Endothelial cell of umbilical vein (primary cell): ENCODE results near the gene LCMT1. TPM values are rescaled to one million over a fixed set of nuclear protein-coding genes. Genes with fewer than 3 reads are reported as not detected.

Source experiments
- BruUV-seq: library from RNA; stranded (reverse); fragments of 400-500 nt; replicated peaks from 2 replicates; lab custom pipeline; 2021; lab: Mats Ljungman, UMichigan
- CTCF ChIA-PET: fragments of 300-600, 350-600 bp; sonication (Branson Sonifier 250); formaldehyde crosslinking; loops from one replicate; lab custom pipeline; 2021; ENCODE audit warnings: antibody characterized with exemption, inconsistent platforms; lab: Charles Lee
- POLR2A ChIA-PET: fragments of 300-600, 350-600 bp; sonication (Branson Sonifier 250); formaldehyde crosslinking; loops from one replicate; lab custom pipeline; 2021; ENCODE audit warnings: antibody characterized with exemption, inconsistent platforms; lab: Charles Lee
- DNase-seq: peaks from one replicate; pipeline ENCODE4 v3.0.0-alpha.2; 2011; ENCODE audit warnings: low read depth, low spot score
- FAIRE-seq: peaks from 2 replicates; lab custom pipeline; 2011; peaks lifted over from hg19 to GRCh38; lab: Jason Lieb, UNC
- H2AFZ ChIP-seq: 2 replicates; pipeline ENCODE4 v1.6.0; 2012; ENCODE audit warnings: low read depth, low read length, control low read depth, inconsistent platforms
- H3K27ac ChIP-seq: 2 replicates; pipeline ENCODE4 v1.5.1; 2011; ENCODE audit warnings: low read depth, mild to moderate bottlenecking, control low read depth, low read length, moderate library complexity; ENCODE audit not compliant: insufficient read depth
- H3K27me3 ChIP-seq, 2 experiments: 2 replicates each; pipeline versions ENCODE4 v1.6.0 to v1.6.1; 2011; ENCODE audit warnings: low read length in 2 of 2, mixed read lengths in 1 of 2; ENCODE audit not compliant: control insufficient read depth in 2 of 2, insufficient read depth in 2 of 2
- H3K36me3 ChIP-seq, 2 experiments: 2 replicates in 1 of 2; 3 replicates in 1 of 2; pipeline ENCODE4 v1.5.1; 2011; ENCODE audit warnings: low read length in 2 of 2, mild to moderate bottlenecking in 1 of 2, moderate library complexity in 1 of 2; ENCODE audit not compliant: control insufficient read depth in 2 of 2, insufficient read depth in 2 of 2; ENCODE audit errors: extremely low read depth in 1 of 2
- H3K4me1 ChIP-seq: 3 replicates; pipeline ENCODE4 v1.5.1; 2011; ENCODE audit warnings: mild to moderate bottlenecking, low read length; ENCODE audit not compliant: control insufficient read depth, insufficient read depth; ENCODE audit errors: extremely low read depth
- H3K4me2 ChIP-seq: 2 replicates; pipeline ENCODE4 v1.6.1; 2011; ENCODE audit warnings: low read length, control low read depth, mixed read lengths; ENCODE audit not compliant: insufficient read depth
- H3K4me3 ChIP-seq, 3 experiments: fragments of 200-600 bp in 1 of 3; sonication (generic), shearing (Covaris generic) in 1 of 3; replicated peaks in 1 of 3; 2 replicates each; pipeline ENCODE4 v1.5.1; 2011 to 2016; ENCODE audit warnings: control low read depth in 3 of 3, low read length in 3 of 3, mild to moderate bottlenecking in 2 of 3, inconsistent platforms in 1 of 3, low read depth in 1 of 3, moderate library complexity in 1 of 3; ENCODE audit not compliant: insufficient read depth in 1 of 3
- H3K79me2 ChIP-seq: 2 replicates; pipeline ENCODE4 v1.6.0; 2012; ENCODE audit warnings: low read length, inconsistent platforms; ENCODE audit not compliant: control insufficient read depth, insufficient read depth
- H3K9ac ChIP-seq: replicated peaks from 2 replicates; pipeline ENCODE3; 2011; ENCODE audit warnings: low read length, control low read depth; ENCODE audit not compliant: insufficient read depth; ENCODE audit errors: extremely low read depth
- H3K9me1 ChIP-seq: replicated peaks from 3 replicates; pipeline ENCODE4 v1.6.0; 2011; ENCODE audit warnings: mild to moderate bottlenecking, low read length; ENCODE audit not compliant: control insufficient read depth, insufficient read depth; ENCODE audit errors: extremely low read depth
- H3K9me3 ChIP-seq: replicated peaks from 2 replicates; pipeline ENCODE4 v1.5.1; 2012; ENCODE audit warnings: low read length, inconsistent platforms; ENCODE audit not compliant: control insufficient read depth, insufficient read depth
- H4K20me1 ChIP-seq: replicated peaks from 2 replicates; pipeline ENCODE3; 2011; ENCODE audit warnings: mild to moderate bottlenecking, low read length; ENCODE audit not compliant: control insufficient read depth, insufficient read depth; ENCODE audit errors: extremely low read depth
- EZH2 ChIP-seq: IDR thresholded peaks from 2 replicates; pipeline ENCODE4 v1.6.1; 2012; ENCODE audit warnings: borderline replicate concordance, low read depth, mild to moderate bottlenecking, moderate library complexity, low read length, inconsistent platforms; ENCODE audit not compliant: severe bottlenecking
- FOS ChIP-seq: IDR thresholded peaks from 2 replicates; pipeline ENCODE4 v1.6.1; 2011; ENCODE audit warnings: mild to moderate bottlenecking, low read length, moderate library complexity, borderline replicate concordance; ENCODE audit not compliant: insufficient read depth
- GATA2 ChIP-seq: IDR thresholded peaks from 2 replicates; pipeline ENCODE4 v1.7.0; 2011; ENCODE audit warnings: low read depth, mild to moderate bottlenecking, moderate library complexity, mixed read lengths, low read length; ENCODE audit not compliant: insufficient read length, insufficient read depth
- JUN ChIP-seq: IDR thresholded peaks from 2 replicates; pipeline ENCODE4 v1.6.1; 2011; ENCODE audit warnings: borderline replicate concordance, low read depth; ENCODE audit not compliant: insufficient read length, insufficient read depth
- MYC ChIP-seq: IDR thresholded peaks from one replicate; pipeline ENCODE4 v1.6.1; 2011; ENCODE audit warnings: mild to moderate bottlenecking, low read depth, low read length
- POLR2A ChIP-seq: IDR thresholded peaks from 2 replicates; pipeline ENCODE4 v1.6.1; 2012; ENCODE audit warnings: low read depth, mild to moderate bottlenecking, control low read depth, low read length
- POLR2AphosphoS5 ChIP-seq: IDR thresholded peaks from 2 replicates; pipeline ENCODE4 v1.6.1; 2012; ENCODE audit warnings: low read depth, mild to moderate bottlenecking, control low read depth, low read length, moderate library complexity; ENCODE audit not compliant: insufficient read depth
- dilution Hi-C: fragments of 300-500 bp; cut with MboI; formaldehyde crosslinking; loops from one replicate; pipeline ENCODE4 v1.15.0; 2019; ENCODE audit warnings: low sequenced_read_pairs; ENCODE audit not compliant: extremely low pct_ligation_motif_present
- intact Hi-C: fragments of 100-400 bp; cut with micrococcal nuclease; formaldehyde crosslinking; loops from one replicate; pipeline ENCODE4 v1.10.0; 2022
- polyA plus RNA-seq, 4 experiments: library from polyadenylated mRNA; depleted of rRNA in 3 of 4; stranded (reverse) in 3 of 4; unstranded in 1 of 4; fragments of >200 nt; gene quantifications; 2 replicates each; pipeline versions ENCODE4 v1.2.1 to v1.2.3, GENCODE V29; 2011 to 2012; ENCODE audit warnings: missing spikeins in 1 of 4
- total RNA-seq: library from RNA; stranded (reverse); gene quantifications from 2 replicates; pipeline ENCODE4 v1.2.3, GENCODE V29; 2021
- TF ChIP-seq, protein P1 (sequence below): IDR thresholded peaks from 2 replicates; pipeline ENCODE4 v1.6.1; 2011; ENCODE audit not compliant: insufficient read depth, insufficient read length
- TF ChIP-seq, protein P2 (sequence below), 2 donors: IDR thresholded peaks; 1 replicate in 1 of 2; 2 replicates in 1 of 2; pipeline ENCODE4 v1.5.1; 2011; ENCODE audit warnings: low read length in 2 of 2, mild to moderate bottlenecking in 2 of 2, moderate library complexity in 2 of 2, control low read depth in 1 of 2, inconsistent platforms in 1 of 2, low read depth in 1 of 2; ENCODE audit not compliant: insufficient read depth in 1 of 2; ENCODE audit errors: extremely low read depth in 1 of 2

LCMT1 gene
- total and polyA plus RNA-seq, 2 donors (not counting 3 experiments of a cell fraction or from before 2014, with no cell fraction given): 23.5 to 36.2 TPM

DNA sequence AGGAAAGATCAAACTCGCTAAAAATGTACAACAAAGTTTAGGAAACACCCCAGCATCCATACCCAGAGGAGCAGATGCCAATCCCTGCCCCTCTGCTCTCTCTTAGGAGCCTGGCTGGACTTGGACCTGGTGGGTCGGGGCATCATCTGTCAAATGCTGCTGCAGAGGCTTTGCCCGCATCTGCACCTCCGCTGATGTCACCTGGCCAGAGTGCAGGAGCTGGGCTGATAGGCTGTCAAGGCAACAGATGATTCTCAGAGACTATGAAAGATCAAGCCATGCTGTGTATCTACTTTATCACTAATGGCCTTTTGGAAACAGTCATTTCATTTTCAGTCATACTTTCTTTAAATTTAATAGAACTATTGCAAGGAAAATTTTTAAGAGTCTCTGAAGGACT is 15.9 kb upstream of the LCMT1 start:
- dilution Hi-C loops (no loop called here), intact Hi-C loops (no loop called here)
- no peaks in the 10 kb centered on the region for H3K4me1 ChIP-seq
- peaks cover 15 to 16% of the 10 kb centered on the region in 2 experiments for H3K27me3 ChIP-seq
- TF ChIP-seq POLR2AphosphoS5: no peak
- H3K36me3 ChIP-seq: no peaks in the 10 kb centered on the region
- DNase-seq (no peak), FAIRE-seq (no peak)
- no peaks in the 10 kb centered on the region for H3K9me1 ChIP-seq
- no TSS peak for BruUV-seq
- H4K20me1 ChIP-seq: no peaks in the 10 kb centered on the region
- POLR2A ChIA-PET: no interaction called here
- H3K4me2 ChIP-seq: no peak overlapping the region
- H2AFZ ChIP-seq: no peak overlapping the region
- no peak overlapping the region for H3K9ac ChIP-seq
- CTCF ChIA-PET: interaction anchor here (1.5 kb wide), 1 partner anchor 32 kb away, joined by 3 read pairs; no protein-coding TSS in a partner anchor
- no peaks in the 10 kb centered on the region for H3K79me2 ChIP-seq
- H3K4me3 ChIP-seq: no peak overlapping the region
- H3K27ac ChIP-seq: no peak overlapping the region
- H3K9me3 ChIP-seq: no peaks in the 10 kb centered on the region

DNA sequence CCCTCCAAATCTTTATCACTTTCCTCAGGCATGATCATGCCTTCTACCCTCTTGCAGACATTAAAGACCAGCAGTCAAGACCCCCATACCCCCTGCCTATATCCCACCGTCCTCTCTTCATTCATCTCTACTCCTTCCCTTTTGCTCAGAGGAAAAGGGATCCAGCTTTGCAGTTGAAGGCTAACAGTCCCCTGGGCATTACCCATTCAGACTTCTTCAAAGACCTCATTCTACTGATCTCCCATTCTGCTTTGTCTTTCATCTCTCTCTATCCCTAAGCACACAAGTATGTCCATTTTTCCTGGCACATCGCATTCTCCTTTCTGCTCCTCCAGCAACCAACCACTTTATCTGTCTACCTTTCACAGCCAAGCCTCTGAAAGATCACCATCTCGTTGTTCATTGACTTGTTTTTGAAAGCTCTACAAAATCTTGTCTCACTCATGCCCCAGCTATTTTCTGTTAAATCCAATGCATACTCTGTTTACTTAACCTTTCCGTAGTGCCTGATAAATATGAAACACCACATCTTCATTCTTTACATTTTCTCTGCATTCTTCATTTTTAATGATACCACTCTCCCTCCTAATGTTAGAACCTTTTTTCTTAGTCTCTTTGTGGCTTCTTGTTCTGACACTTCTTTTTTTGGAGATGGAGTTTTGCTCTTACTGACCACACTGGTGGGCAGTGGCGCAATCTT is 14.1 kb upstream of the LCMT1 start:
- no peak for DNase-seq

More for the DNA sequence above, 14.1 kb upstream of the LCMT1 start:
- H3K79me2 ChIP-seq: no peaks in the 10 kb centered on the region
- no peak overlapping the region for H2AFZ ChIP-seq
- peaks cover 15 to 16% of the 10 kb centered on the region in 2 experiments for H3K27me3 ChIP-seq
- H3K27ac ChIP-seq: no peak overlapping the region
- dilution Hi-C loops: no loop called here
- no peak overlapping the region for H3K4me3 ChIP-seq
- no TSS peak for BruUV-seq
- FAIRE-seq: no peak
- intact Hi-C loops: no loop called here
- no peaks in the 10 kb centered on the region for H3K36me3 ChIP-seq
- CTCF ChIA-PET: interaction anchor here (0.7 kb wide), 1 partner anchor 12 kb away, joined by 3 read pairs; no protein-coding TSS in a partner anchor
- H3K4me2 ChIP-seq: no peak overlapping the region
- H3K4me1 ChIP-seq: no peaks in the 10 kb centered on the region
- TF ChIP-seq FOS (no peak), JUN (no peak), MYC (no peak), POLR2A (no peak), GATA2 (no peak), EZH2 (no peak), POLR2AphosphoS5 (no peak)
- TF ChIP-seq, protein P1, sequence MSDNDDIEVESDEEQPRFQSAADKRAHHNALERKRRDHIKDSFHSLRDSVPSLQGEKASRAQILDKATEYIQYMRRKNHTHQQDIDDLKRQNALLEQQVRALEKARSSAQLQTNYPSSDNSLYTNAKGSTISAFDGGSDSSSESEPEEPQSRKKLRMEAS: no peak
- TF ChIP-seq, protein P2, sequence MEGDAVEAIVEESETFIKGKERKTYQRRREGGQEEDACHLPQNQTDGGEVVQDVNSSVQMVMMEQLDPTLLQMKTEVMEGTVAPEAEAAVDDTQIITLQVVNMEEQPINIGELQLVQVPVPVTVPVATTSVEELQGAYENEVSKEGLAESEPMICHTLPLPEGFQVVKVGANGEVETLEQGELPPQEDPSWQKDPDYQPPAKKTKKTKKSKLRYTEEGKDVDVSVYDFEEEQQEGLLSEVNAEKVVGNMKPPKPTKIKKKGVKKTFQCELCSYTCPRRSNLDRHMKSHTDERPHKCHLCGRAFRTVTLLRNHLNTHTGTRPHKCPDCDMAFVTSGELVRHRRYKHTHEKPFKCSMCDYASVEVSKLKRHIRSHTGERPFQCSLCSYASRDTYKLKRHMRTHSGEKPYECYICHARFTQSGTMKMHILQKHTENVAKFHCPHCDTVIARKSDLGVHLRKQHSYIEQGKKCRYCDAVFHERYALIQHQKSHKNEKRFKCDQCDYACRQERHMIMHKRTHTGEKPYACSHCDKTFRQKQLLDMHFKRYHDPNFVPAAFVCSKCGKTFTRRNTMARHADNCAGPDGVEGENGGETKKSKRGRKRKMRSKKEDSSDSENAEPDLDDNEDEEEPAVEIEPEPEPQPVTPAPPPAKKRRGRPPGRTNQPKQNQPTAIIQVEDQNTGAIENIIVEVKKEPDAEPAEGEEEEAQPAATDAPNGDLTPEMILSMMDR (IDR thresholded peaks at IDR 0.05; ENCODE audit: extremely low read depth in 1 of 2, insufficient read depth in 1 of 2, low read depth in 1 of 2, low read length in 2 of 2): no peak
- POLR2A ChIA-PET: no interaction called here
- H3K9me1 ChIP-seq: no peaks in the 10 kb centered on the region
- no peaks in the 10 kb centered on the region for H3K9me3 ChIP-seq
- H3K9ac ChIP-seq: no peak overlapping the region
- H4K20me1 ChIP-seq: no peaks in the 10 kb centered on the region
